ENCODE data around the gene CADM2.
A peak's percentile ranks its signal among the peaks of the same experiment; 100 is the strongest.
"Not testable (repeated sequence)": the region's sequence is repeated elsewhere in the genome, so short reads cannot be mapped to it uniquely, and the experiment has no call there.

Gene CADM2

DNA sequence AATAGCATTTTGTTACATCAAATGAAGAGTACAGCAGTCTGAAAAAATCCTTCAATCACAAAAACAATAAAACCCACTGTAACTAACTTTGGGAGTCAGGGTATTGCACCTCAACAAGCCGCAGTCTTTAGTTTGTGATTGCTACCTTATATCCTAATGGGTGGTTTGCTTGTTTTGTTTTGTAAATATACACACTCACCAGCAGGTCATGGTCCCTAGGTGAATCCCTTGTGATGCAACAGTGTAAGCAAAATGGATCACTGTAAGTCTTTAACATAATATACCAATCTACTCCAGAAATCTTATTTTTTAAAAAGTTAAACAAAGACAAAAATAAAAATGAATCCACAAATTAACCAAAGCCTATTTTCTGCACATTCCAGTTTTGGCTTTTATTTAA, 749.5 kb downstream of the CADM2 start:
- not testable (repeated sequence) for DNase-seq

DNA sequence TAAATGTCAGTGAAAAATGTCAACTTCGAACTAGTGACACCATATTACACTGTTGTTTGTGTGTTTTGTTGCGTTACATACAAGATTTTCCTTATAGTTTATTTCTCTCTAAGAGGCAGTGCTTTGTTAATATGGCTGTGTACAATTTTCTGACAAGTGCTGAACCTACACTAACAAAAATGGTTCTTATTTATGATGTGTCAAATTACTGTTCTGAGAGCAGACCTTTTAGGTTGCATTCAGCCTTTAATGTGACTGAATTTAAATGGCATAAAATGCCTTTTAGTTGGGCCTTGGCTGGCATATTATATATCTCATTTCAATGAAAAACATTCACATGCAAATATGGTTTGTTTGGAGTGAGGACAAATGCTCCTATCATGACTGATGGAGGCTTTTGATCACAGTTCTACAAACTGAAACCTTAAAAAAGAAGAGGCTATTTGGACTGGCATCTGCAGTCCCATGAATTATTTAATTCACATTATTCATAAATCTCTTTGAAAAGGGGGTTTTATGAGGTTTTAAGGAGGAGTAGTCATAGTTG, 750.6 kb downstream of the CADM2 start:
- DNase-seq, result no peak

DNA sequence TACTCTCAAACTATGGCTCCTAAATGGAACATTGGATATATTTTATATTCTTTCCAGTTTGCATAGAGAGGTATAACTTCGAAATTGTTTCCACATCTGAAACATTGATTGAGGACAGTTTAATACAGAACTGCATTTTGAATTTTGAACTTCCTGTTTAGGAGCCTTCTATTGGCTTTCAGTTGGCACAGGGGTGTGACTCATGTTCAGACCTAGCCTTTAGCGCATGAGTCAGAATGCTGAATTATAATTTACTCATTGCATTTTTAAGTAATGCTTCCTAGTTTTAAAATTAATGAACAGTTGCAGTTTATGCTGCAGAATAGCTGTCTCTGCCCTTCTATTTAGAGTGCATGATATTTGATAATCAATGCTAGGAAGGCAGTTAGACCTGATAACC, 751.7 kb downstream of the CADM2 start:
- DNase-seq, result no peak

DNA sequence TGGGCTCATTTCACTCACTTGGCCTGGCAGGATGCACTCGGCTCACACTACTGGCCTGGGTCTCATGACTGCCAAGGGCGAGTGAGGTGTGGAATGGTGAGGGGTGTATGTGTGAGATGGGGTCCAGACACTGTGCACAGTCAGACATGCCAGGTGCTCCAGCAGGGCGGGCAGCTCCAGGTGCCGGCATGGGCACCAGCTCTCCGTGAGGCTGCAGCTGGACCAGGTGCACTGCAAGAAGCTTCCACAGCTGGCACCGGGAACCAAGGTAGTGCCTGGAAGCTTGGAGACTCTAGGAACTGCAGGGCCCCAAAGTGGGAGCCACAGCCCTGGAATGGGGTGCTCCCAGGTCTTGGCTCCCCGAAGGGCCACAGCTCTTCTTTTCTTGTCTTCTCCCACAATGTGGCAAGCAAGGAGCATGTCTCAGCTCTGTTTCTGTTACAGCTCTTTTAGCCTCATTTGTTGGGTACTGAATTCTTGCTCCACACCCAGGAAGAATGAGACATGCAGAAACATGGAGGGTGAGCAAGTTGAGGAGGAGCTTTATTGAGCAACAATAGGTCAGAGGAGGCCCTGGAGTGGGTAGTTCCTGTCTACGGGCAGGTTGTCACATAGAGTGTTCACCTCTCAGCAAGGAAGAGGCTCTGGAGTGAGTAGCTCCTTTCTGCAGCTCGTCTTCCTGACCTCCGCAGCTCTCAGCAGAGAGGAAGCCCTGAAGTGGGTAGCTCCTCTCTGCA, 762.8 kb downstream of the CADM2 start:
- DNase-seq, result no peak

DNA sequence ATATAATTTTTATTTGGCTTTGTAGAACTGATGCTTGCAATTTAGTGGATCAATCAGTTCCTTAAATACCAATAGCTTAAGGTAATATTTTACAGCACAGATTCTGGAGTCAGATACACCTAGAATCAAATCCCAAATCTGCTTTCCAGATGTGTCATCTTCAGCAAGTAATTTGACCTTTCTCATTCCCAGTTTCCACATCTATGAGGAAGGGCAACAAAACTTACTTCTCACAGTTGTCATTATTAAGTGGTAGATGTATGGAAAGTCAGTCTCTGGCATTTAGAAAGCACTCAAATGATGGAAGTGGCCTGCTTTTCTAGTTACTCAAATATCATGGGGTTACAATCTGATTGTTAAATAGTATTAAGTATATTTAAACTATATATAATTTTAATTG, 767.0 kb downstream of the CADM2 start:
- no peak for DNase-seq

DNA sequence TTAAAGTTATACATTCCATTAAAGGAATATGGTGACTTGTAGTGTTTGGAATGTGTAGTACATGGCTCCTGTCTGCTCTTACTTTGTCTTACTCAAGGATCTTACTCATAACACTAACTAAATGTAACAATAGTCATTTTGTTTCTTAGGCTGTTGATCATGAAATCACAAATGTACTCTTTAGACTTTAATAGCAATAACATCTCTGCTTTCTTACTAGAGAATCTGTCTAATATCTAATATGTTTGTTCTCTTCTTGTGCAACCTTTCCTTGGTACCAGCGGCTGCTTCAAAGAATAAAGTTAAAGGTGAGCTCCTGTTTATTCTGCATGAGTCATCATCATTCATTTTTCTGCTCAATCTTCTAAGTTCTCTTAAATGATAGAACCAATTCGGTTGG, 767.5 kb downstream of the CADM2 start:
- DNase-seq, result no peak

DNA sequence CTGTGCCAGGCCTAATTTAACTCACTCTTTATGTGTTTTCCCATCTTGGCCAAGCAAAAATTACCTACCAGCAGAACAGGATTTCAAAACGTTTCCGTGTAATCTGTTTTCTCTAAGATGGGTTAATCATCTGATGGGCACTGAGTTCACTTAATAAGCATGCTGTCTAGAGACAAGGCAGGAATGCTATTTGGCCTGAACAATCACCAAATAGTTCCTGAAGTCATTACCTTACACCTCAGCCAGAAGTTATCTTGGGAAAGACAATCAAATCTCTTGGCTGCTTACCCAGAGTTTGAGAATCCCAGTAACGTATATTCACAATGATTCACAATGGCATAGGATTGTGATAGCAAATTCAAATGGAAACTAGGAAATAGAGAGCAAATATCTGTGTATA, 779.1 kb downstream of the CADM2 start:
- no peak for DNase-seq

DNA sequence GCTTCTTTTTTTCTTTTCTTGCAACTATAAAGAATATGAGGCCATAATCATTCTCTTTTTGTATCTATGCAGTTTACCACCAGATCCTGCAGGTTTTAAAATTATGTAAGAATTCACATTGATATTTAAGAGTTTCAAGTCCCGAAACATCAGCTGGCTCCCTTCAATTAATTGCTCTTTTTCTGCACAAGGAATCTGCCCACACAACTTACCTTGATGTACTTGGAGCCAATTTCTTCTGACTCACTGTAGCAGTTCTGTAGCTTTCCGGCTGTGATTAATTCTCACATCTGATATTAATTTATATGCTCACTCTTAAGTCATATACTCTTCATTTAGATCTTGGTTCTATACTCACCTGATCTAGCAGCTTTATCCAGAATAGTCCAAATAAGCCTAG, 781.8 kb downstream of the CADM2 start:
- no peak for DNase-seq

DNA sequence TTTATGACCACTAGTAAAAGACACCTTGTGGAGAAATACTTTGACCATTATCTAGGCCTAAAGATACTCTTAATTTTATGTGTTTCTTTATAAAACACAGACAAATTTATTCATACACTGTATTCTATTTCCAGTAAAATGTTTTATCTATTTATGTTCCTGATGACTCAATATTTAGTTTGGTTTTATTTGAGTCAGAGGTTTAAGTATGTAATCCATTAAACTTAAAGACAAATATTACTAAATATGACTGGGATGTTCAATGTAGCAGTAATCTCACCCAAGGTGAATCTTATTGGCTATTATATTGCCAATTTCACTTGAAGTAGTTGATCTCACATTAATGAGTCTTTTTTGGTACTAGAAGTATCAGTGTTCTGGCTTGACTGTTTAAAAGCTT, 799.7 kb downstream of the CADM2 start:
- DNase-seq, result no peak

DNA sequence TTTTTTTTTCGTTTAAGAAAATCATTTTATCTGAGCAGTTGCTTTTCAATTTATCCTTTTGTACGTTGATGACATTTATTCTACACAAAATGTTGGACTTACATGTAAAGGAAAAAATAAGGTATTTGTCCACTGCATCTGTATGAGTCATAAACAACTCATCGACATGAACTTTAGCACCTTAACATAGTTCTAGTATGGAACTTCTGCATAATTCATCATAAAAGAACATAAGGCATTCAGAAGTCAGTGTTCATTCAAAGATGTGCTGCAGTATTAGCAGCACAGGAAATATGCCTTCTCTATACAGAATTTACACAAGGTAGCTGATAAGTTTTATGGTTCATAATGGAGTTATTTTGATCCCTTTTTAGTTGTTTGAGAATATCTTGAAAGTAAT, 801.6 kb downstream of the CADM2 start:
- DNase-seq, result no peak

DNA sequence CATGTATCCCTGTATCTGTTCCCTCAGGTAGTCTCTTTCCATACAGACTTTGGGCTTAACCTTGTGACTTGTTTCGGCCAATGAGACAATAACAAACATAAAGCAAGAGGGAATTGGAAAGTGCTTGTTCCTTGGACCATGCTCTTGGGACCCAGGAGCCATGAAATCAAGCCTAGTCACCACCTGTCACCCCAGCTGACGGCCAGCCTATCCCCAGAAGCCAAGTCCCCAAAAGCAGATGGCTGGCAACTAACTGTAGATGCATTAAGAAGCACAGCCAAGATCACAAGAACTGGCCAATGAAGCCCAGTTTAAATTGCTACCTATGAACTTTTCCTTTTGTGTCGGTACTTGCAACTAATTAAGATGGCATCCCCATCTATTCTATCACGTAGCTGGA, 822.0 kb downstream of the CADM2 start:
- DNase-seq, result no peak

DNA sequence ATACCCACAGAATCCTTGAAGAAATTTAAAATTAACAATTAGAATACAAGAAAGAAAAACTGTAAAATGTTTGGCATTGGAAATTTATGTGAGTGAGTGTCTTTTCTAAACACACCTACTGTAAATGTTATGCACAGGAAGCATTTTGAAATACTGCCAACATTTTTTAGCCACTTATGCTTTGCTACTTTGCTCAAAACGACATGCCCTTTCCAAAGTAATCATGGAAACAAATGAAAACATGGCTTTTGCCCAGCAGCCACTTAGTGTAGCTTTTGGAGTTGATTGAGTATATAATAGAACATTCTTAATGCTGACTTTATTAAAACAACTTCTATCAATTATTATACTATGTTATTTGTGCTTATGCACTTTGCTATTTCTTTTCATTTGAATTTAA, 823.0 kb downstream of the CADM2 start:
- DNase-seq, result peak; percentile 26

DNA sequence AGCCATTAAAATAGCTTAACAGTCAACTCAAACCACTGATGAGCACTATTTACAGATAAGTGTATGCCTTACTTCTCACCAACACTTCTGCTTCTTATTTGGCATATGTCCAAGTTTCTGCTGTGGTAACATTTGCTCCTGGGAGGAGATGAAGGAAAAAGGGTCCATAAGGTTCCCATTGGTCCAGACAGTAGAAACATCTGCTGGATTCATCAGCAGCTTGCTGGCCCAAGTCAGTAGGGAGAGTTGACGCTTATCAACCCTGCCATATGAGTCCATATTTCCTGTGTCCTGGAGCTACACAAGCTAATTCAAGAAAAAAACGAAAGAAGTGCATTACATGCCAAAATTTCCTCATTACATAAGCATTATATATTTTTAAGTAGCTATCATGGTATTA, 824.5 kb downstream of the CADM2 start:
- no peak for DNase-seq

DNA sequence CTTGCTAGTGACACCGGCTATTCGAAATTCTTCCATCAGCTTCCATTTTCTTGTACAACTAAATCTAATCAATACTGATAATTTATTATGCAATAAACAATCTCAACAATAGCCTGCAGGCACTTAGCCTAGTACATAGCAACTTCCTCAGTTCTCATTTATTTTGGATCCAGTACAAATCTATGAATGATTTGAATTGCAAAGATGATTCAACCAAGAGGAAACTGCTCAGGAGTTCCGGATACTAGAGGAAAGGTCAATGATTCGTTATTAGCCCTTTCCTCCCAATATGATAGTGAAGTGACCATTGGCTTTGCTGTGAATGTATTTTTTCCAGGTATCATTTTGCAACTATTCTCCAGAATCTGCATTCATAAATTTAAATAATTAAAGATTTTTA, 827.0 kb downstream of the CADM2 start:
- DNase-seq, result no peak

DNA sequence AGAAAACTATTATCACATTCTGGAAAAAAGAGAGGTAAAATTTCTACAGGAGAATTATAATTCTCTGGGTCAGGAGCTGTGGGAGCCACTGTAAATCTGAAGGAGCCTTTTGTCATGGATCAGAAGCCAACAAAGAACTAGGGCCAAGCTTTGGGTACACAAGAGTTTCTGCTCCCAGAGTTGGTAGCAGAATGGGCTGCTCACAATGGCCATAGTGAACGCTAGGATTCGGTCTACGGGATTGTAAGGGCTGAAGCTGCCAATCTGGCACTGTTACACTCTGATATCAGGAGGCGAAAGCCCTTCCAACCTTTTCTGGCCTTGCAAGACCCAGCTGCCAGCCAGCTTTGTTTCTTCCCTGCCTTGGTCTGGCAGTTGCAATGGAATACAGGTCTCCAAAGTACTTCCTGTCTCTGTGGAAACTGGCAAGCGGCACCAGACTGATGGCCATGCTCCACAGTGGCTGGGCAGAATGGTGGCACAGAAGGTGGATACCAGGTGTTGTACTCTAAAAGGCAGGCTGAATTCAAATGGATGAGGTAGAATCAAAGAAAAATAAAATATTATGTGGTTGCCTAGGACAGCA, 831.7 kb downstream of the CADM2 start:
- DNase-seq, result no peak

DNA sequence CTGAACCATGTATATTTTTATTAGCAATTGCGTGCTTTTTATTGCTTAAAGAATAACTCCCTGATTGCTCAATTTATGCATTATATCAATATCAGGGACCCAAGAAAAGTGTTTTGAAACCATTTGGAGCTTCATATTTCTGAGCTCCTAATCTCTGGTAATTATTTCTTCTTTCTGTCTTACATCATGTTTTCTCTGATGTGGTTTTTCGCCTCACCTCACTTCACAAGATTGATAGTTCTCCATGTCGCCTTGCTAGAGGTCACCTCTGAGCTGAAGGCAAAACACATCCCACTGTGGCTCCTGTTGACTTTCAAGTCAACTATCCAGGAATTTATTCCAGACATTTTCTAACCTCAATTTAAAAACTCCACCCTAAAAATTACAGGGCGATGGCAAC, 837.4 kb downstream of the CADM2 start:
- no peak for DNase-seq

DNA sequence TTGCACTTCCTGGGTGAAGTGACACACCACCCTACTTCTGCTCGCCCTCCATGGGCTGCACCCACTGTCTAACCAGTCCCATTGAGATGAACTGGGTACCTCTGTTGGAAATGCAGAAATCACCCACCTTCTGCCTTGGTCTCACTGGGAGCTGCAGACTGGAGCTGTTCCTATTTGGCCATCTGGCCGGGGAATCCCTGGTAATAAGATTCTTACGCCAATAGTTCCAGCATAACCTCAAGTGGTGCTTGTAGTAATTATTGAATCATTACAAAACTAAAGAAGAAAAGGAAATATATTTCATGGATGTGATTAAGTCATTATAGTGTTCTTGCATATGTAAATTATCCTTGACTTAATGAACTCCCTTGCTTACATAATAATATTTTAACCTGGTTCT, 841.9 kb downstream of the CADM2 start:
- DNase-seq, result no peak

DNA sequence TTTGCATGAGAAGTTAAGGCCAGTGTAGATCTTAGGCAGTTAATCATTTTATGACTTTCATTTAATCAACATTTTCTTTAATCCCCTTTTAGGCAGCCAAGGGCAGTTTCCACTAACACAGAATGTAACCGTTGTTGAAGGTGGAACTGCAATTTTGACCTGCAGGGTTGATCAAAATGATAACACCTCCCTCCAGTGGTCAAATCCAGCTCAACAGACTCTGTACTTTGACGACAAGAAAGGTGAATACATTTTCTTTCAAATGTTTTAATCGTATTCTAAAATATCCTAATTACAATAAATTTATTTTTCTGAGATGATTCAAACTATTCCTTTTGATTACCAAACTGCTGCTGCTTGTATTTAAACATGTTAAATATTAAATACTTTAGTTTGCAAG, 843.2 kb downstream of the CADM2 start:
- DNase-seq, result peak; percentile 11

DNA sequence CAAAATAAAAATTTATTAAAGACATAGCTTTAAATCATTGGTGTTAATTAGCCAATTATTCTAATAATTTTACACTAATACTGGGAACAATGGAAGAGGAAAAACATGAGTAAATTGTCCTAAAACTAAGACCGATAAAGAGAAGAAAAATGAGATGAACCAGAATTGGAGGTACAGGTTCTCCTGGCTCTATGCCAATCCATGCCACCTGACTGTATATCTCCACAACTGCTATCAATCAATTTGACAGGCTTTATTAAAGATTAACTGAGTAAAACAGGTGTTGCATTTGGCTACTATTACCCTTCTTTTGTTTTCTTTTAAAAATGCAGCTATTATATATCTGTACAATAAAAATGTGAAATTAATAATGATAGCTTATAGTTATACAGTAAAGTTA, 850.0 kb downstream of the CADM2 start:
- no peak for DNase-seq

DNA sequence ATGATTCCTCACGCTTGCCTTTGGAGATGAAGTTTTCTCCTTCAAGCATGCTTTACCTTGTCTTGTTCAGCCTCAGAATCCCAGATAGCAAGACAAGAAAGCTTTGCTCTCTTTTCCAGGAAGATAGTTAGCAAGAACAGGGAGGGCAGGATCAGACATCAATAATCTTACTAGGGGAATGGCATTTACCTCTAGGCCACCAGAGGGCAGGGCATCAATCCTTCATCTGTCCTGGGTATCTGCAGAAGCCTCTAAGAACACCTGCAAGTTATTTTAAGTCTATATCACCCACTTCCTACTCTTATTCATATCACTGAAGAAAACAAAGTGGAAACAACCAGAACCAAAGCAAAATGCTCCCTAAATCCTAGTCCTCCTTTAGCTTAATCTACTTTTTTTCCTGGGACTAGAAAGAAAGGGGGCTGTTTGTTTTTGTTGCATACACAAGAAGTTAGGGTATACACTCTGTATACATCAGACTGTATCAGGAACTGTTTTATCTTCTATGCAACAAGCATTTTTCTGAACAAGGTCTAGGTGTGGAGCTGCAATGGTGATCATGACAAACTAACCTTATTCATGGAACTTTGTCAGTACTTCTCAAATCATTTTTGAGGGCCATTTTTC, 862.5 kb downstream of the CADM2 start:
- peak; percentile 32 for DNase-seq

DNA sequence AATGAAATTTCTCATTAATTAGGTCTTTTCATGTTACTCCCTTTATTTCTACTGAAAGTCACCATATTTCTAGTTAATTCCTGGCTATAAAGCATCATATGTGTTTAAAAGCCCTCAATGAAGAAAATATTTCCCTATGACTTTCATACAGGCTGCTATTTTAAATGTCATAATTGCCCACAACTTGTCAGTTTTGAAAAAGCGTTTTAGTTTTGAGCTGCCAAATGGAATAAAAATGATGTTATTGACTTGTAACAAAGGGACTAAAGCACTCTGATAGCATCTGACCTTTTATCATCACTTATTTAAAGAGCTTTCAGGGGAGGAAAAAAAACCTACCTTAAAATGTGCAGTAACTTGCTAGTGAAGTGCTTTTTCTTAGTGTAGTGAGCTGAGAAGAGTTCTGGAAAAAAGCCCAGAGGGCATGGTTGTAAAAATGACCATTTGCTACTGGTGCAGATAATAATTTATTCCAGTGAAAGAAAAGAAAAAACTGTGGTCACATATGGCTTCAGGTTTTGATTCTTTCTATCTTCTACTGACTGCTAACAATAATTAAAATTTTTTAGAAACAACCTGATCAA, 877.2 kb downstream of the CADM2 start:
- peak; percentile 12 for DNase-seq

DNA sequence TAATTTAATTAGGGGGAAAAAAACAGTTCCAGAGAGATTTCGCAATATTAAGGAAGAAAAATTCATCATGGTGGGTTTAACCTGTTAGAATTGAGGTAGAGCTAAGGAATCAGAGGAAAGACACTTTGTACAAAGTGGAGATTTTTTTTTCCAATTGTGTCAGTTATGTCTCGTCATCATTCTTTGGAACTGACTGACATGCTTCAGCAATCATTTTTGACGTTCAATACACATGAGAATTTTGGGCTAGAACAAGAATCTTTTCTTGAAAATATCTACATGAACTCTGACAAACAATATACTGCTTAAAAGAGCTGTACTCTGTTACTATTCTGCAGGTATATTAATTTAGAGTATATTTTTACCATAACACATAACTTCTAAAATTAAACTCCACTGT, 878.6 kb downstream of the CADM2 start:
- DNase-seq, result no peak

DNA sequence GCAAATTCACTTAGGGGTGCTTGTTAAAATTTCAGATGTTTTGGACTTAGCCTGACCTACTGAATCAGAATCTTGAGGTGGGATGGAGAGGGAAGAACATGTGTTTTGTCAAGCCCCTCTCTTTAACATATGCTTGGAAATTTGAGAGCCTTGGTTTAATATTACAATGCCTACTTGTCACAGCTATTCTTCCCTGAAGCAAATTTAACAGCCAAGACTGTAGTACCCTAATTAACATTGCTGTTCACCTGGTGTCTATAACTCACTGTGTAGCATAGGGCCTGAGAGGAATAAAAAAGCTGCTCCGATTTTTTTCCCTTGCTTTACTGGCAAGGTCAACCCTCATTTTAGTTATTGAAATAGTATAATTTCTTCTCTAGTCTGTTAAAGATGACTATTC, 880.1 kb downstream of the CADM2 start:
- DNase-seq, result peak; percentile 60

DNA sequence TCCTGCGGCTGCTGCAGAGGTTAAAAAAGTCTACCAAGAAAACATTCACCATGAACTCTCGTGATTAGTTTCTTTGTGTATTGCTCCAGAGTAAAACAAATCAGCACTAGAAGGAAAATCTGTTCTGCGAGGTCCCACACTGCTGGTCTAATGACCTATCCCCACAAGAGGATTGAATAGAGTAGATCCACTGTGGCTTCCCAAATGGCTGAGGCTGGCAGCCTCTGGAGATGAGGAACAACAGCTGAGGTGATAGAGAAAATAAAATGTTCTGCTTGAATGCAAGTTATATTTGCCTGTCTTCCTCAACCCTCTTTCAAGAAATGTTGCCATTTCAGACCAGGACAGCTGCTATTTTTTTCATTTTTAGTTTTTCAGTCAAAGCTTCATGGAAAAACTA, 883.3 kb downstream of the CADM2 start:
- DNase-seq, result no peak
